Measurements from ENCODE around the gene PAPPA.

Gene PAPPA

GRCh38 chr9:116182876-116183275 lies 29.3 kb downstream of the PAPPA start:
- Histone ChIP-seq H3K27me3 (replicated peaks in 2 of 5; ENCODE audit: control insufficient read depth in 4 of 5, insufficient read depth in 5 of 5, low read length in 4 of 5) (peaks cover 0 to 9% (median 4%) of the 10 kb centered on the region in 5 experiments), H3K27ac (ENCODE audit: insufficient read depth in 1 of 2, low read depth in 1 of 2, low read length in 2 of 2, poor library complexity in 1 of 2, severe bottlenecking in 2 of 2) (no peak overlapping the region), H3K36me3 (ENCODE audit: control insufficient read depth in 4 of 4, insufficient read depth in 4 of 4, low read length in 3 of 4) (no peaks in the 10 kb centered on the region), H3K4me1 (ENCODE audit: control extremely low read depth in 1 of 4, control insufficient read depth in 4 of 4, insufficient read depth in 4 of 4, low read length in 3 of 4) (no peaks in the 10 kb centered on the region), H3K9me3 (ENCODE audit: control extremely low read depth in 1 of 5, control insufficient read depth in 4 of 5, insufficient read depth in 2 of 5, low read depth in 1 of 5, low read length in 4 of 5) (peaks cover 0 to 1% (median 0%) of the 10 kb centered on the region in 5 experiments), H3K4me3 (ENCODE audit: control insufficient read depth in 1 of 7, extremely low read depth in 1 of 7, insufficient read depth in 4 of 7, low read depth in 2 of 7, low read length in 6 of 7) (no peak overlapping the region)
- POLR2A ChIA-PET: no interaction called here
- WGBS (ENCODE audit: insufficient coverage): 100% methylated on average over 1 of the region's 5 CpGs
- CTCF ChIA-PET: no interaction called here
- no peak for DNase-seq

- POLR2A ChIA-PET: interaction anchor here (0.6 kb wide), 1 partner anchor 99 kb away, joined by 5 read pairs; no protein-coding TSS in a partner anchor
- peaks cover 0 to 2% (median 0%) of the 10 kb centered on the region in 5 experiments for H3K9me3 ChIP-seq (ENCODE audit: control extremely low read depth in 1 of 5, control insufficient read depth in 4 of 5, insufficient read depth in 2 of 5, low read depth in 1 of 5, low read length in 4 of 5)
- DNase-seq: no peak
- WGBS (ENCODE audit: insufficient coverage): 96% methylated on average over 27 of the region's 27 CpGs
- no peak overlapping the region for H3K4me3 ChIP-seq (ENCODE audit: control insufficient read depth in 1 of 7, extremely low read depth in 1 of 7, insufficient read depth in 4 of 7, low read depth in 2 of 7, low read length in 6 of 7)
- no peak overlapping the region for H3K27ac ChIP-seq (ENCODE audit: insufficient read depth in 1 of 2, low read depth in 1 of 2, low read length in 2 of 2, poor library complexity in 1 of 2, severe bottlenecking in 2 of 2)
- no peaks in the 10 kb centered on the region for H3K4me1 ChIP-seq (ENCODE audit: control extremely low read depth in 1 of 4, control insufficient read depth in 4 of 4, insufficient read depth in 4 of 4, low read length in 3 of 4)
- no peaks in the 10 kb centered on the region for H3K36me3 ChIP-seq (ENCODE audit: control insufficient read depth in 4 of 4, insufficient read depth in 4 of 4, low read length in 3 of 4)
- peaks cover 0 to 2% (median 0%) of the 10 kb centered on the region in 5 experiments for H3K27me3 ChIP-seq (replicated peaks in 2 of 5; ENCODE audit: control insufficient read depth in 4 of 5, insufficient read depth in 5 of 5, low read length in 4 of 5)
- CTCF ChIA-PET: no interaction called here
Observed at GRCh38 chr9:116187570-116188170, 34.1 kb downstream of the PAPPA start.

- DNase-seq: no peak
- ChIA-PET CTCF (no interaction called here), POLR2A (no interaction called here)
- H3K36me3 ChIP-seq (ENCODE audit: control insufficient read depth in 4 of 4, insufficient read depth in 4 of 4, low read length in 3 of 4): no peaks in the 10 kb centered on the region
- 93% methylated on average over 5 of the region's 5 CpGs for WGBS (ENCODE audit: insufficient coverage)
- no peaks in the 10 kb centered on the region for H3K27me3 ChIP-seq (replicated peaks in 2 of 5; ENCODE audit: control insufficient read depth in 4 of 5, insufficient read depth in 5 of 5, low read length in 4 of 5)
- no peak overlapping the region for H3K27ac ChIP-seq (ENCODE audit: insufficient read depth in 1 of 2, low read depth in 1 of 2, low read length in 2 of 2, poor library complexity in 1 of 2, severe bottlenecking in 2 of 2)
- H3K9me3 ChIP-seq (ENCODE audit: control extremely low read depth in 1 of 5, control insufficient read depth in 4 of 5, insufficient read depth in 2 of 5, low read depth in 1 of 5, low read length in 4 of 5): peaks cover 0 to 2% (median 0%) of the 10 kb centered on the region in 5 experiments
- no peak overlapping the region for H3K4me3 ChIP-seq (ENCODE audit: control insufficient read depth in 1 of 7, extremely low read depth in 1 of 7, insufficient read depth in 4 of 7, low read depth in 2 of 7, low read length in 6 of 7)
- no peaks in the 10 kb centered on the region for H3K4me1 ChIP-seq (ENCODE audit: control extremely low read depth in 1 of 4, control insufficient read depth in 4 of 4, insufficient read depth in 4 of 4, low read length in 3 of 4)
Observed at GRCh38 chr9:116189683-116190082, 36.1 kb downstream of the PAPPA start.

GRCh38 chr9:116190637-116191396 lies 37.2 kb downstream of the PAPPA start:
- Histone ChIP-seq H3K27ac (ENCODE audit: insufficient read depth in 1 of 2, low read depth in 1 of 2, low read length in 2 of 2, poor library complexity in 1 of 2, severe bottlenecking in 2 of 2) (no peak overlapping the region), H3K4me3 (ENCODE audit: control insufficient read depth in 1 of 7, extremely low read depth in 1 of 7, insufficient read depth in 4 of 7, low read depth in 2 of 7, low read length in 6 of 7) (no peak overlapping the region), H3K4me1 (ENCODE audit: control extremely low read depth in 1 of 4, control insufficient read depth in 4 of 4, insufficient read depth in 4 of 4, low read length in 3 of 4) (no peaks in the 10 kb centered on the region), H3K36me3 (ENCODE audit: control insufficient read depth in 4 of 4, insufficient read depth in 4 of 4, low read length in 3 of 4) (no peaks in the 10 kb centered on the region), H3K27me3 (replicated peaks in 2 of 5; ENCODE audit: control insufficient read depth in 4 of 5, insufficient read depth in 5 of 5, low read length in 4 of 5) (peaks cover 0 to 2% (median 0%) of the 10 kb centered on the region in 5 experiments), H3K9me3 (ENCODE audit: control extremely low read depth in 1 of 5, control insufficient read depth in 4 of 5, insufficient read depth in 2 of 5, low read depth in 1 of 5, low read length in 4 of 5) (peaks cover 0 to 2% (median 0%) of the 10 kb centered on the region in 5 experiments)
- ChIA-PET POLR2A (no interaction called here), CTCF (no interaction called here)
- DNase-seq: no peak
- WGBS (ENCODE audit: insufficient coverage): 95% methylated on average over 3 of the region's 6 CpGs

GRCh38 chr9:116191576-116192415 lies 38.2 kb downstream of the PAPPA start:
- H3K27me3 ChIP-seq (replicated peaks in 2 of 5; ENCODE audit: control insufficient read depth in 4 of 5, insufficient read depth in 5 of 5, low read length in 4 of 5): peaks cover 0 to 2% (median 0%) of the 10 kb centered on the region in 5 experiments
- POLR2A ChIA-PET: no interaction called here
- H3K27ac ChIP-seq (ENCODE audit: insufficient read depth in 1 of 2, low read depth in 1 of 2, low read length in 2 of 2, poor library complexity in 1 of 2, severe bottlenecking in 2 of 2): no peak overlapping the region
- no peak for DNase-seq
- peaks cover 0 to 2% (median 0%) of the 10 kb centered on the region in 5 experiments for H3K9me3 ChIP-seq (ENCODE audit: control extremely low read depth in 1 of 5, control insufficient read depth in 4 of 5, insufficient read depth in 2 of 5, low read depth in 1 of 5, low read length in 4 of 5)
- WGBS (ENCODE audit: insufficient coverage): 100% methylated on average over 1 of the region's 2 CpGs
- no peaks in the 10 kb centered on the region for H3K36me3 ChIP-seq (ENCODE audit: control insufficient read depth in 4 of 4, insufficient read depth in 4 of 4, low read length in 3 of 4)
- CTCF ChIA-PET: no interaction called here
- no peaks in the 10 kb centered on the region for H3K4me1 ChIP-seq (ENCODE audit: control extremely low read depth in 1 of 4, control insufficient read depth in 4 of 4, insufficient read depth in 4 of 4, low read length in 3 of 4)
- no peak overlapping the region for H3K4me3 ChIP-seq (ENCODE audit: control insufficient read depth in 1 of 7, extremely low read depth in 1 of 7, insufficient read depth in 4 of 7, low read depth in 2 of 7, low read length in 6 of 7)

- Histone ChIP-seq H3K9me3 (ENCODE audit: control extremely low read depth in 1 of 5, control insufficient read depth in 4 of 5, insufficient read depth in 2 of 5, low read depth in 1 of 5, low read length in 4 of 5) (no peaks in the 10 kb centered on the region), H3K4me3 (ENCODE audit: control insufficient read depth in 1 of 7, extremely low read depth in 1 of 7, insufficient read depth in 4 of 7, low read depth in 2 of 7, low read length in 6 of 7) (no peak overlapping the region), H3K27me3 (replicated peaks in 2 of 5; ENCODE audit: control insufficient read depth in 4 of 5, insufficient read depth in 5 of 5, low read length in 4 of 5) (peaks cover 0 to 2% (median 0%) of the 10 kb centered on the region in 5 experiments), H3K4me1 (ENCODE audit: control extremely low read depth in 1 of 4, control insufficient read depth in 4 of 4, insufficient read depth in 4 of 4, low read length in 3 of 4) (no peaks in the 10 kb centered on the region), H3K36me3 (ENCODE audit: control insufficient read depth in 4 of 4, insufficient read depth in 4 of 4, low read length in 3 of 4) (no peaks in the 10 kb centered on the region), H3K27ac (ENCODE audit: insufficient read depth in 1 of 2, low read depth in 1 of 2, low read length in 2 of 2, poor library complexity in 1 of 2, severe bottlenecking in 2 of 2) (no peak overlapping the region)
- CTCF ChIA-PET: no interaction called here
- POLR2A ChIA-PET: no interaction called here
- no peak for DNase-seq
Observed at GRCh38 chr9:116193636-116194035, 40.0 kb downstream of the PAPPA start.

- no peak for DNase-seq
- ChIA-PET POLR2A (no interaction called here), CTCF (no interaction called here)
- 89% methylated on average over 1 of the region's 2 CpGs for WGBS (ENCODE audit: insufficient coverage)
- H3K4me3 ChIP-seq (ENCODE audit: control insufficient read depth in 1 of 7, extremely low read depth in 1 of 7, insufficient read depth in 4 of 7, low read depth in 2 of 7, low read length in 6 of 7): no peak overlapping the region
- no peaks in the 10 kb centered on the region for H3K9me3 ChIP-seq (ENCODE audit: control extremely low read depth in 1 of 5, control insufficient read depth in 4 of 5, insufficient read depth in 2 of 5, low read depth in 1 of 5, low read length in 4 of 5)
- H3K27me3 ChIP-seq (replicated peaks in 2 of 5; ENCODE audit: control insufficient read depth in 4 of 5, insufficient read depth in 5 of 5, low read length in 4 of 5): peaks cover 0 to 3% (median 0%) of the 10 kb centered on the region in 5 experiments
- H3K4me1 ChIP-seq (ENCODE audit: control extremely low read depth in 1 of 4, control insufficient read depth in 4 of 4, insufficient read depth in 4 of 4, low read length in 3 of 4): no peaks in the 10 kb centered on the region
- no peaks in the 10 kb centered on the region for H3K36me3 ChIP-seq (ENCODE audit: control insufficient read depth in 4 of 4, insufficient read depth in 4 of 4, low read length in 3 of 4)
- no peak overlapping the region for H3K27ac ChIP-seq (ENCODE audit: insufficient read depth in 1 of 2, low read depth in 1 of 2, low read length in 2 of 2, poor library complexity in 1 of 2, severe bottlenecking in 2 of 2)
Observed at GRCh38 chr9:116196806-116197205, 43.2 kb downstream of the PAPPA start.
